ENCODE measurements around the gene SLC9C2.
"Not testable (repeated sequence)": the region's sequence is repeated elsewhere in the genome, so short reads cannot be mapped to it uniquely, and the experiment has no call there.

The SLC9C2 gene

GRCh38 chr1:173527151-173527826 lies 75.6 kb downstream of the SLC9C2 start:
- DNase-seq: no peak

DNA sequence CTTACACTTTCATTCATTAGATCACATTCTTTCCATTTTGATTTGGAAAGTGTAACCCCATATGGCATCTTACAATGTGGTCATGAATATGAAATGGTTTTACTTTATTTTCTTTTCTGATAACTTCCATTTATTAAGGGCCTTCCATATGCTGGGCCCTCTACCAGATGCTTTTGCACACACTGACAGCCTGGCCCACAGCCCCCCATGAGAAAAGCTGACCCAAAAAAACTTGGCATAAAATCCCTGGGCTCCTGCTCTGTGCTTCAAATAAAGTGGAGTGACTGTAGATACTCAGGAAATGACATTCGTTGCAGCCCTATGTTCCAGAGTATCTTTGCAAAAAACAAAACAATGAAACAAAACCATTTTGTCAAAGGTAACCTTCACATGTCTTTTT lies 76.9 kb downstream of the SLC9C2 start:
- no peak for DNase-seq

DNA sequence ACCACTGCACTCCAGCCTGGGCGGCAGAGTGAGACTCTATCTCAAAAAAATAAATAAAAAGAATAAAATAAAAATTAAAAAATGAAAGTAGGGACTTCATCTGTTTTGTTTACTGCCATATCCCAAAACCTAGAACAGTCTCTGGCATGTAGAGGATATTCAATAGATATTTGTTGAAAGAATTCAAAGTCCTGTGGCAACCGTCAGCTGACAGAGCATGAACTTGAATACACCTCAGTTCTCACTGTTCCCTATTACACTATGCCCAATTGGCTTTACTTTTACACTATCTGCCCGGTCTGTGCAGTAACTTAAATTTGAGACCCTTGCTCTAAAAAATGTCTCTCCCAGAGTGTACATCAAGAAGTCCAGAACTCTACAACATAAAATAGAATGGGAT lies 79.5 kb downstream of the SLC9C2 start:
- DNase-seq: no peak

DNA sequence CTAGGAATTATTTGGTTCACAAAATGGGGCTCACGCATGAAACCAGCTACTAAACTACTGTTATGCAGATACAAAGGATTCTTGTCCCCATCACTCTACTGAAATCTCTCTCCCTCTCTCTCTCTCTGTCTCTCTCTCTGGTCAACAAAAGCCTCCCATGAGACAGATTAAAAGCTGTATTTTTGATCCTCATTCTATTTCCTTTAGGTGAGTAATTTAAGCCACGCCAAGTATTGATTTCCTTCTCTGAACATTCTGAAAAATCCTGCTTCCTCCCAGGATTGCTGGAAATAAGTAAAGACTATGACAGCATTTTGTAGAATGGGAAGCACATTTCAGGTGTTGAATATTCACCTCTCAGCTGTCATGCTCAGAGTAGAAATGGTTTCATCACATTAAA lies 82.1 kb downstream of the SLC9C2 start:
- no peak for DNase-seq

- not testable (repeated sequence) for DNase-seq
Measured at GRCh38 chr1:173514503-173514902, 88.4 kb downstream of the SLC9C2 start.

GRCh38 chr1:173509797-173510196 lies 93.1 kb downstream of the SLC9C2 start:
- no peak for DNase-seq

- no peak for DNase-seq
Measured at GRCh38 chr1:173508541-173508940, 94.3 kb downstream of the SLC9C2 start.

DNA sequence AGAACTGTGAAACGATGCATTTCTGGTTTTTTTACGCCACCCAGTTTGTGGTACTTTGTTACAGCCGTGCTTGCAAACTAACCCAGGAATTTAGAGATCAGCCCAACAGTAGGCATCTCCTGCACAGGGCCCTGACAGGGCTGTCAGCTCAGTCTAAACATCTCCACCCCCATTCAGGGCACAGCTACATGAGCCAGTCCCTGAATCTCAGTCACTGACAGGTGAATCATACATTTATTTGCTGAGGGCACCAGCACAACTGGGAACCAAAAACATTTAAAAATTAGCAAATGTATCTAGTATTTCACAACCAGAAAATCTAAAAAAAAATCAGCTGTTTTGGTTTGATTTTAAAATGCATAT lies 95.0 kb downstream of the SLC9C2 start:
- DNase-seq: no peak

DNA sequence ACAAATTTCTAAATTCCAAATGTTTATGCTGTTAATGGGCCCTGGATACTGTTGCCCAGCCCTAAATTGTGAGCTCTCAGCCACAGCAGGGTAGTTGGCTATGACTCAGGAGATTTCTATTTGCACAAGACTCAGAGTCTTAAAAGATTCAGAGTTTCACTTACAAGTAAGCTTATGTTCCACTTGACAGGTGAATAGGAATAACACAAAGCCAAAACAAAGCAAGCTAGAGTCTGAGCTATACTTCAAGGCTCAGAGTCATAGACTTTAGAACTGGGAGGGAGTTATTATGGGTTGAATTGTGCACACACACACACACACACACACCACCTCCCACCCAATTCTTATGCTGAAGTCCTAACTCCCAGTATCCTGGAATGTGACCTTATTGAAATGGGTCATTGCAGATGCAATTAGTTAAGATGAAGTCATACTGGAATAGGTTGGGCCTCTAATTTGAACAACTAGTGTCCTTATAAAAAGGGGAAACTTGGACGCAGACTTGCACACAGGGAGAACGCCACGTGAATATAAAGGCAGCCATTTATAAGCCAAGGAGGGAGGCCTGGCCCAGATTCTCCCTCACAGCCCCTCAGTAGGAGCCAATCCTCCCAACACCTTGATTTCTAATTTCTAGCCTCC lies 95.5 kb downstream of the SLC9C2 start:
- peak; percentile 5 for DNase-seq

- no peak for DNase-seq
Measured at GRCh38 chr1:173506437-173506836, 96.4 kb downstream of the SLC9C2 start.

GRCh38 chr1:173505391-173505790 lies 97.5 kb downstream of the SLC9C2 start:
- no peak for DNase-seq

GRCh38 chr1:173504268-173504667 lies 98.6 kb downstream of the SLC9C2 start:
- DNase-seq: no peak

- DNase-seq: no peak
Measured at GRCh38 chr1:173503391-173503790, 99.5 kb downstream of the SLC9C2 start.

- no peak for DNase-seq
Measured at GRCh38 chr1:173502104-173502503, 100.8 kb downstream of the SLC9C2 start.

- no peak for DNase-seq
Measured at GRCh38 chr1:173499729-173500128, 103.1 kb downstream of the SLC9C2 start.

DNA sequence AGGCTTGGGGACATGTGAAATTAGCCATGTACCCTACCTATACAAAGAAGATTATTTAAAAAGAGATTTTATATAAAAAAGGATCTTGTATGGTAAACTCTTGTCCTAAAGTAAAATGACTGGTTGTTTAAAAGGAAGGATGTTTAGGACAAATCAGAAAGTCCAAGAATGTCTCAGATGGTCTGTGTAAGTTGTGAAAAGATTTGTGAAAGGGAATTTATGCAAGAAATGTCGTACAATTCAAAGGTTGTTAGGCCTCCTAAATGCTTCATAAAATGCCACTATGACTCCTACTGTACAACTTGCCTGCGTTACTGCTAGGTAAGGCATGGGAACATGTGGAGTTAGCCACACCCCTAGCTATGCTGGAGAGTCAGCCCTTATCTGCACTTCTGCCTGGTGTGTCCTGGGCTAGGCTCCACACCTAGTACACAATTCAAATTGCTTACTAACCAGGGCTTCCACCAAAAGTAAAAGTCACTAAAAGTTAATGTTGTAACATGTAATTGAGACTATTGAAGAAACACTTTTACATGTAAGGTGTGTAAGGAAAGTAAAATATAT lies 106.0 kb downstream of the SLC9C2 start:
- no peak for DNase-seq

- DNase-seq: no peak
Measured at GRCh38 chr1:173495609-173496267, 107.1 kb downstream of the SLC9C2 start.

DNA sequence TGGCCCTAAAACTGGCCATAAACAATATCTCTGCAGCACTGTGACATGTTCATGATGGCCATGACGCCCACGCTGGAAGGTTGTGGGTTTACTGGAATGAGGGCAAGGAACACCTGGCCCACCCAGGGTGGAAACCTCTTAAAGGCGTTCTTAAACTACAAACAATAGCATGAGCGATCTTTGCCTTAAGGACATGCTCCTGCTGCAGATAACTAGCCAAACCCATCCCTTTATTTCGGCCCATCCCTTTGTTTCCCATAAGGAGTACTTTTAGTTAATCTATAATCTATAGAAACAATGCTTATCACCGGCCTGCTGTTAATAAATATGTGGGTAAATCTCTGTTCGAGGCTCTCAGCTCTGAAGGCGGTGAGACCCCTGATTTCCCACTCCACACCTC lies 109.7 kb downstream of the SLC9C2 start:
- not testable (repeated sequence) for DNase-seq

GRCh38 chr1:173491508-173491907 lies 111.4 kb downstream of the SLC9C2 start:
- no peak for DNase-seq

GRCh38 chr1:173489929-173490328 lies 112.9 kb downstream of the SLC9C2 start:
- no peak for DNase-seq

DNA sequence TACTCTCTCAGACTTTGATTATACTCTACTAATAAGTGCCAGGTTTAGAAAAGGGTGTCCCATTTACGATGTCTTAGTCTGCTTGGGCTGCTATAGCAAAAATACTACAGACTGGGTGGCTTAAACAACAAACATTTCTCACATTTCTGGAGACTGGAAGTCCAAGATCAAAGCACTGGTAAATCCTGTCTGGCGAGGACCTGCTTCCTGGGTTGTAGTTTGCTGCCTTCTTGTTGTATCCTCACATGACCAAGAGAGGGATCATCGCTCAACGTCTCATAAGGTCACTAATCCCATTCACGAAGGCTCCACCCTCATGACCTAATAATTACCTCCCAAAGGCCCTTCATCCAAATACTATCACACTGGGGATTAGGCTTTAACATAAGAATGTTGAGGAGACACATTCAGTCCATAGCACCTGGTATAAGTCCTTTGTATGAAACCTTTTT lies 113.7 kb downstream of the SLC9C2 start:
- no peak for DNase-seq

DNA sequence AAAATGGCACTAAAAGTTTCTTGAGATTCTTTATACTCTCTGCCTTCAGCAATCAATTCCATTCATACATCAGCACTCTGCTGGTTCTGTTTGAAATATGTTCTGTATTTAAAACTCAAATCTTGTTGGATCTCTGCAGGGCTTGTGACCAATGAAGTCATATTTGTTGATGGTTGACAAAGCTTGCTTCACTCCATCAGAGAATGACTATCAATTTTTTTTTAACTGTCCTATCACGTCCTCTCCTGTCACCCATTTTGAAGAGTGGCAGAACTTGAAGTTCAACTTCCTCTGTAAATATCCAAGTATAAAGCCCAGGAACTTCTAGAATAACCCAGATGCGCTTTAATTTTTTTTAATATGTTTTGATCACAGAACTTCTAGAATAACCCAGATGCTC lies 114.9 kb downstream of the SLC9C2 start:
- no peak for DNase-seq

DNA sequence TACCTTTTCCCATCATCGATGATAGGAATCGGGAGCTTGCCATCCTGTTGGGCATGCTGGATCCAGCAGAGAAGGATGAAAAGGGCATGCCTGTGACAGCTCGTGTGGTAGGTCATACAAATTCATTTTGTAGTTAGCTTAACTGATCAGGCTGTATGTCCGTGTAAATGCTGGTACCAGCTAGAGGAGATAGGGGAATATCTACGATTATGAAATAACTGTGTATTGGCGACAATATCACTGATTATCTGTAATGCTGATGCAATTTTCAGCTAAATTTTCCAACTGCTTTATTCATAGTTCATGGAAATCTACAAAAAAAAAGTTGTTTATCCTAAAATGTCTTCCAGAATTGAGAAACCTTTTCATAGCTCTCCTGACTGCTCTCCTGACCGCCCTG lies 117.5 kb downstream of the SLC9C2 start:
- no peak for DNase-seq

DNA sequence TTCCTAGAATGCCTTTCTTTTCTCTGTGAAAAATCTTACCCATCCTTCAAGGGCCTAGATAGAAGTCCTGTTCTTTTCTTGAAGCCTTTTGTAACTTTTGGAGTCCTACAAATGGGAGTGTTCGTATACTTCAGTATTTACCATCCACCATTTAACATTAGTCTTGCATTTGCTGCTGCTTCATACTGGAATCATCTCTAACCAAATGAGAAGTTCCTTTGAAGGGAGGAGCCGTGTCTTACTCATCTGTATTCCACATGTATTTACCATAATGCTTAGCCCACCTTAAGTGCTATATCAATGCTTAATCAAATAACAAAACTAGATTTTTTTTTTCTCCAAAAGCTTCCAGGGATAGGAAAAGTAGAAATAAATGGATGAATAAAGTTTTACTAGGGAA lies 118.6 kb downstream of the SLC9C2 start:
- no peak for DNase-seq

Data from midbrain (tissue), 1 donor.